ENCODE data around the gene POU2F2. TPM values are rescaled to one million over a fixed set of nuclear protein-coding genes. Genes with fewer than 3 reads are reported as not detected.
"Not testable (repeated sequence)": the region's sequence is repeated elsewhere in the genome, so short reads cannot be mapped to it uniquely, and the experiment has no call there.

The POU2F2 gene
- total RNA-seq, 1 donor from 2014 or later: 2.5 TPM

- Mint-ChIP-seq H3K27ac (ENCODE audit: unreplicated experiment) (no peak overlapping the region), H3K36me3 (ENCODE audit: low read depth) (no peaks in the 10 kb centered on the region), H3K4me3 (no peak overlapping the region), H3K9me3 (no peaks in the 10 kb centered on the region), H3K27me3 (ENCODE audit: low read depth) (peaks cover 42% of the 10 kb centered on the region), H3K4me1 (no peaks in the 10 kb centered on the region)
- no peak for DNase-seq (ENCODE audit: low read depth, low spot score)
- no peak for TF ChIP-seq CTCF (conservative IDR thresholded peaks at IDR 0.05)
These were observed 26.9 kb downstream of the POU2F2 start for GRCh38 chr19:42105368-42105767.

GRCh38 chr19:42102877-42103276, 29.4 kb downstream of the POU2F2 start:
- no peak for TF ChIP-seq CTCF (conservative IDR thresholded peaks at IDR 0.05)
- Mint-ChIP-seq H3K4me1 (no peaks in the 10 kb centered on the region), H3K4me3 (no peak overlapping the region), H3K27ac (ENCODE audit: unreplicated experiment) (no peak overlapping the region), H3K9me3 (no peaks in the 10 kb centered on the region), H3K36me3 (ENCODE audit: low read depth) (no peaks in the 10 kb centered on the region), H3K27me3 (ENCODE audit: low read depth) (peaks cover 38% of the 10 kb centered on the region)
- DNase-seq (ENCODE audit: low read depth, low spot score): no peak

GRCh38 chr19:42100241-42100640, 32.0 kb downstream of the POU2F2 start:
- H3K9me3 Mint-ChIP-seq; H3K27ac Mint-ChIP-seq (ENCODE audit: unreplicated experiment); H3K4me3 Mint-ChIP-seq; H3K36me3 Mint-ChIP-seq (ENCODE audit: low read depth); H3K4me1 Mint-ChIP-seq; DNase-seq (ENCODE audit: low read depth, low spot score): not testable (repeated sequence)
- peaks cover 30% of the 10 kb centered on the region for H3K27me3 Mint-ChIP-seq (ENCODE audit: low read depth)

GRCh38 chr19:42099336-42099925, 32.8 kb downstream of the POU2F2 start:
- TF ChIP-seq CTCF (conservative IDR thresholded peaks at IDR 0.05): no peak
- no peaks in the 10 kb centered on the region for H3K9me3 Mint-ChIP-seq
- no peaks in the 10 kb centered on the region for H3K36me3 Mint-ChIP-seq (ENCODE audit: low read depth)
- no peak for DNase-seq (ENCODE audit: low read depth, low spot score)
- H3K4me3 Mint-ChIP-seq: no peak overlapping the region
- H3K4me1 Mint-ChIP-seq: peaks cover 6% of the 10 kb centered on the region
- no peak overlapping the region for H3K27ac Mint-ChIP-seq (ENCODE audit: unreplicated experiment)
- peaks cover 25% of the 10 kb centered on the region for H3K27me3 Mint-ChIP-seq (ENCODE audit: low read depth)

GRCh38 chr19:42098781-42099180, 33.5 kb downstream of the POU2F2 start:
- H3K27ac Mint-ChIP-seq (ENCODE audit: unreplicated experiment): no peak overlapping the region
- H3K9me3 Mint-ChIP-seq: no peaks in the 10 kb centered on the region
- H3K4me3 Mint-ChIP-seq: no peak overlapping the region
- H3K27me3 Mint-ChIP-seq (ENCODE audit: low read depth): peaks cover 25% of the 10 kb centered on the region
- no peak for DNase-seq (ENCODE audit: low read depth, low spot score)
- TF ChIP-seq CTCF (conservative IDR thresholded peaks at IDR 0.05): no peak
- H3K36me3 Mint-ChIP-seq (ENCODE audit: low read depth): no peaks in the 10 kb centered on the region
- peaks cover 12% of the 10 kb centered on the region for H3K4me1 Mint-ChIP-seq

- no peak for TF ChIP-seq CTCF (conservative IDR thresholded peaks at IDR 0.05)
- no peak overlapping the region for H3K4me3 Mint-ChIP-seq
- no peaks in the 10 kb centered on the region for H3K9me3 Mint-ChIP-seq
- peaks cover 18% of the 10 kb centered on the region for H3K27me3 Mint-ChIP-seq (ENCODE audit: low read depth)
- H3K4me1 Mint-ChIP-seq: peaks cover 15% of the 10 kb centered on the region
- DNase-seq (ENCODE audit: low read depth, low spot score): no peak
- no peaks in the 10 kb centered on the region for H3K36me3 Mint-ChIP-seq (ENCODE audit: low read depth)
- no peak overlapping the region for H3K27ac Mint-ChIP-seq (ENCODE audit: unreplicated experiment)
These were observed 34.8 kb downstream of the POU2F2 start for GRCh38 chr19:42097461-42097860.

Measured in neural crest cell (in vitro differentiated cells).